GM12878 (cell line): ENCODE data around the gene VIPR1. TPM values are rescaled to one million over a fixed set of nuclear protein-coding genes. Genes with fewer than 3 reads are reported as not detected.

Source experiments
- ATAC-seq: fragments of 200-7000 bp; cut with Tn5 transposase; 3 replicates; pipeline ENCODE4 v1.9.1; 2020; ENCODE audit warnings: mild to moderate bottlenecking, moderate library complexity
- BruUV-seq: library from RNA; stranded (reverse); fragments of 400-500 nt; replicated peaks from 2 replicates; lab custom pipeline; 2021; lab: Mats Ljungman, UMichigan
- CTCF ChIA-PET: fragments of 300-600 bp; sonication (Branson Sonifier 250); formaldehyde crosslinking; extraction: SDS; loops from one replicate; lab custom pipeline; 2021; ENCODE audit warnings: inconsistent platforms; lab: Yijun Ruan, JAX
- POLR2A ChIA-PET: fragments of 350-600 bp; formaldehyde crosslinking; extraction: SDS; loops from one replicate; lab custom pipeline; 2021; ENCODE audit warnings: inconsistent platforms; lab: Charles Lee
- RAD21 ChIA-PET: fragments of 300-600 bp; sonication (Branson Sonifier 250); formaldehyde crosslinking; loops from one replicate; lab custom pipeline; 2023; ENCODE audit warnings: antibody characterized with exemption; ENCODE audit not compliant: unreplicated experiment; lab: Charles Lee
- SMC1A ChIA-PET: fragments of 300-600 bp; sonication (Branson Sonifier 250); formaldehyde crosslinking; loops from one replicate; lab custom pipeline; 2023; ENCODE audit not compliant: unreplicated experiment, uncharacterized antibody; lab: Charles Lee
- DNase-seq: peaks from one replicate; pipeline ENCODE4 v3.0.0-alpha.2; 2011; ENCODE audit warnings: low read depth, low spot score
- FAIRE-seq: peaks from 3 replicates; lab custom pipeline; 2011; peaks lifted over from hg19 to GRCh38; lab: Jason Lieb, UNC
- H2AFZ ChIP-seq: 2 replicates; pipeline ENCODE4 v1.6.0; 2011; ENCODE audit warnings: low read depth, low read length, control low read depth; ENCODE audit not compliant: control insufficient read depth
- H3K27ac ChIP-seq: 2 replicates; pipeline ENCODE4 v1.5.1; 2011; ENCODE audit warnings: control low read depth; ENCODE audit not compliant: control insufficient read depth, insufficient read depth
- H3K27me3 ChIP-seq, 2 experiments: replicated peaks in 1 of 2; 2 replicates each; pipeline versions ENCODE4 v1.6.0 to v1.6.1; 2011; ENCODE audit warnings: low read length in 1 of 2; ENCODE audit not compliant: control insufficient read depth in 2 of 2, insufficient read depth in 2 of 2
- H3K36me3 ChIP-seq, 2 experiments: 2 replicates each; pipeline ENCODE4 v1.5.1; 2011; ENCODE audit warnings: low read length in 1 of 2; ENCODE audit not compliant: control insufficient read depth in 2 of 2, insufficient read depth in 2 of 2
- H3K4me1 ChIP-seq: 2 replicates; pipeline ENCODE4 v1.6.1; 2011; ENCODE audit warnings: mild to moderate bottlenecking, low read length, moderate library complexity, mixed read lengths; ENCODE audit not compliant: control insufficient read depth, insufficient read depth
- H3K4me2 ChIP-seq: 2 replicates; pipeline ENCODE4 v1.6.0; 2011; ENCODE audit warnings: control low read depth; ENCODE audit not compliant: control insufficient read depth, insufficient read depth
- H3K4me3 ChIP-seq: fragments of 200-600 bp; sonication (generic); 2 replicates; pipeline ENCODE4 v1.5.1; 2016
- H3K79me2 ChIP-seq: 2 replicates; pipeline ENCODE4 v1.6.0; 2011; ENCODE audit warnings: low read length; ENCODE audit not compliant: control insufficient read depth, insufficient read depth
- H3K9ac ChIP-seq: 2 replicates; pipeline ENCODE4 v1.8.0; 2011; ENCODE audit warnings: low read length, control low read depth, mixed read lengths; ENCODE audit not compliant: control insufficient read depth, insufficient read depth
- H3K9me3 ChIP-seq: replicated peaks from 3 replicates; pipeline ENCODE4 v1.5.1; 2011; ENCODE audit warnings: mild to moderate bottlenecking, low read length; ENCODE audit not compliant: control insufficient read depth, insufficient read depth
- H4K20me1 ChIP-seq: 2 replicates; pipeline ENCODE4 v1.6.0; 2011; ENCODE audit not compliant: control insufficient read depth, insufficient read depth
- ATF2 ChIP-seq: IDR thresholded peaks from 2 replicates; pipeline ENCODE4 v1.6.1; 2012; ENCODE audit warnings: low read length, inconsistent platforms
- BMI1 ChIP-seq: fragments of 450-650 bp; IDR thresholded peaks from 2 replicates; pipeline ENCODE4 v1.6.1; 2016; ENCODE audit warnings: mild to moderate bottlenecking, moderate library complexity, borderline replicate concordance
- CHD2 ChIP-seq: IDR thresholded peaks from 2 replicates; pipeline ENCODE4 v1.6.1; 2011; ENCODE audit warnings: low read depth, low read length, improper control_type of control experiment, borderline replicate concordance
- CHD4 ChIP-seq: fragments of 200-600 bp; sonication (generic); IDR thresholded peaks from 2 replicates; pipeline ENCODE4 v1.6.1; 2016; ENCODE audit warnings: mild to moderate bottlenecking
- FOXM1 ChIP-seq: IDR thresholded peaks from 2 replicates; pipeline ENCODE4 v1.6.1; 2012; ENCODE audit warnings: low read depth, mild to moderate bottlenecking, inconsistent platforms, low read length, moderate library complexity
- GATAD2B ChIP-seq: fragments of 450-650 bp; conservative IDR thresholded peaks from 2 replicates; pipeline ENCODE4 v1.6.1; 2017; ENCODE audit warnings: low read depth, mild to moderate bottlenecking, moderate library complexity
- IRF3 ChIP-seq: fragments of 450-650 bp; IDR thresholded peaks from 2 replicates; pipeline ENCODE4 v1.6.1; 2014; ENCODE audit warnings: mild to moderate bottlenecking
- MEF2B ChIP-seq: fragments of 450-650 bp; IDR thresholded peaks from 2 replicates; pipeline ENCODE4 v1.6.1; 2018; ENCODE audit warnings: mild to moderate bottlenecking, moderate library complexity; ENCODE audit not compliant: partially characterized antibody, poor library complexity, severe bottlenecking
- MTA3 ChIP-seq: IDR thresholded peaks from 2 replicates; pipeline ENCODE4 v1.6.1; 2012; ENCODE audit warnings: low read length, inconsistent platforms, borderline replicate concordance
- MYC ChIP-seq: IDR thresholded peaks from 2 replicates; pipeline ENCODE4 v1.6.1; 2011; ENCODE audit warnings: mild to moderate bottlenecking, low read length, moderate library complexity, inconsistent platforms; ENCODE audit not compliant: insufficient read depth, insufficient replicate concordance, insufficient read length, severe bottlenecking
- POLR2AphosphoS2 ChIP-seq: IDR thresholded peaks from 2 replicates; pipeline ENCODE4 v1.6.1; 2011; ENCODE audit warnings: low read depth, mild to moderate bottlenecking, low read length, improper control_type of control experiment, moderate library complexity
- RAD21 ChIP-seq: IDR thresholded peaks from 2 replicates; pipeline ENCODE4 v1.6.1; 2011; ENCODE audit warnings: mild to moderate bottlenecking, low read depth, low read length, moderate library complexity; ENCODE audit not compliant: insufficient read depth
- SMAD1 ChIP-seq: fragments of 450-650 bp; IDR thresholded peaks from 2 replicates; pipeline ENCODE4 v1.6.1; 2018; ENCODE audit warnings: mild to moderate bottlenecking, low read depth; ENCODE audit not compliant: partially characterized antibody
- SREBF2 ChIP-seq: IDR thresholded peaks from 2 replicates; pipeline ENCODE4 v1.6.1; 2012; ENCODE audit warnings: mild to moderate bottlenecking, low read length
- TCF12 ChIP-seq: IDR thresholded peaks from 2 replicates; pipeline ENCODE4 v1.6.1; 2011; ENCODE audit warnings: low read depth, mild to moderate bottlenecking, low read length
- USF2 ChIP-seq: IDR thresholded peaks from 2 replicates; pipeline ENCODE4 v1.6.1; 2011; ENCODE audit warnings: low read depth, low read length, improper control_type of control experiment, borderline replicate concordance
- WRNIP1 ChIP-seq: IDR thresholded peaks from 2 replicates; pipeline ENCODE4 v1.6.1; 2011; ENCODE audit warnings: low read depth, low read length, improper control_type of control experiment, borderline replicate concordance
- ZNF622 ChIP-seq: fragments of 450-650 bp; IDR thresholded peaks from 2 replicates; pipeline ENCODE4 v1.6.1; 2017; ENCODE audit warnings: mild to moderate bottlenecking, inconsistent platforms
- ZZZ3 ChIP-seq: IDR thresholded peaks from 2 replicates; pipeline ENCODE4 v1.6.1; 2011; ENCODE audit warnings: low read depth; ENCODE audit not compliant: control insufficient read depth, insufficient read length
- WGBS: methylation state at CpG from one replicate; pipeline ENCODE4 v1.1.6; 2016; ENCODE audit warnings: low lambda C conversion rate; ENCODE audit not compliant: insufficient replicate concordance, insufficient coverage; ENCODE audit errors: missing lambda C conversion rate; 5-methylcytosine and 5-hydroxymethylcytosine counted together
- in situ Hi-C: fragments of 300-500 bp; cut with MboI; formaldehyde crosslinking; loops from 9 replicates; pipeline ENCODE4 v1.14.3; 2018; ENCODE audit warnings: mixed read lengths
- intact Hi-C: fragments of 100-400 bp; cut with micrococcal nuclease; formaldehyde crosslinking; loops from one replicate; pipeline ENCODE4 v1.14.2; 2022; ENCODE audit not compliant: unreplicated experiment
- polyA plus RNA-seq, 11 experiments: library from polyadenylated mRNA; depleted of rRNA in 4 of 11; unstranded in 6 of 11; stranded (reverse) in 5 of 11; fragments of >200 nt; fragmentation: Nextera tagmentation in 4 of 11; fragmentation: Illumina TruSeq in 1 of 11; extraction: Ambion mirVana in 4 of 11; extraction: Trizol in 1 of 11; gene quantifications; 1 replicate in 1 of 11; 2 replicates in 10 of 11; pipeline versions ENCODE4 v1.2.1 to v1.2.3, GENCODE V29; 2011 to 2016; ENCODE audit warnings: inconsistent platforms in 2 of 11, missing spikeins in 2 of 11, low read depth in 1 of 11
- total RNA-seq, 4 experiments: library from RNA; depleted of rRNA in 3 of 4; stranded (reverse); fragments of >200 nt in 3 of 4; fragmentation: Illumina TruSeq in 1 of 4; extraction: Trizol in 1 of 4; gene quantifications; 2 replicates each; pipeline versions ENCODE4 v1.2.1 to v1.2.3, GENCODE V29; 2013 to 2021

VIPR1 gene
- total and polyA plus RNA-seq, 10 of the 15 experiments (the other 5 are each of a cell fraction or from before 2014, with no cell fraction given): 0.03 to 0.28 (median 0.12) TPM; not detected in 6

GRCh38 chr3:42552830-42553229 is 50.4 kb downstream of the VIPR1 start:
- intact Hi-C loops: no loop called here
- BruUV-seq: no TSS peak
- POLR2A ChIA-PET: interaction anchor here (0.7 kb wide), 1 partner anchor 202 kb away, joined by 3 read pairs; no protein-coding TSS in a partner anchor

More at GRCh38 chr3:42552830-42553229, 50.4 kb downstream of the VIPR1 start:
- ATAC-seq: no peak
- FAIRE-seq: no peak
- WGBS: 54% methylated on average over 1 of the region's 1 CpG
- Histone ChIP-seq H3K4me3 (no peak overlapping the region), H3K36me3 (peaks cover 11 to 30% of the 10 kb centered on the region in 2 experiments; a peak in 3 of 4 replicates), H3K9me3 (no peaks in the 10 kb centered on the region; the same call in 2 of the 3 replicates), H3K27ac (no peak overlapping the region), H3K9ac (no peak overlapping the region), H4K20me1 (no peaks in the 10 kb centered on the region), H2AFZ (no peak overlapping the region), H3K4me1 (peaks cover 3% of the 10 kb centered on the region; the same call in 1 of the 2 replicates), H3K79me2 (no peaks in the 10 kb centered on the region), H3K27me3 (no peaks in the 10 kb centered on the region), H3K4me2 (no peak overlapping the region)
- in situ Hi-C loops: no loop called here
- ChIA-PET SMC1A (interaction anchor here (0.6 to 1.3 kb wide), 4 partner anchors 14 to 306 kb away, joined by 3 to 4 read pairs (median 3); no protein-coding TSS in a partner anchor), CTCF (interaction anchor here (0.7 to 2.8 kb wide), 4 partner anchors 15 to 306 kb away, joined by 3 to 13 read pairs (median 7); no protein-coding TSS in a partner anchor), RAD21 (no interaction called here)
- no peak for DNase-seq
- TF ChIP-seq SMAD1 (no peak), MYC (no peak), BMI1 (no peak), MTA3 (no peak), SREBF2 (no peak), CHD2 (no peak), ZZZ3 (no peak), CHD4 (no peak), IRF3 (no peak), POLR2AphosphoS2 (no peak), WRNIP1 (no peak), ZNF622 (no peak), ATF2 (no peak), USF2 (no peak), GATAD2B (no peak), MEF2B (no peak), TCF12 (no peak), FOXM1 (no peak), RAD21 (no peak)
